ENCODE measurements around the gene CLPX.

- TF ChIP-seq CTCF (IDR thresholded peaks at IDR 0.05; ENCODE audit: low read length) (no peak), EZH2 (optimal IDR thresholded peaks at IDR 0.05; ENCODE audit: low read depth, low read length) (no peak)
These were observed 22.1 kb downstream of the CLPX start for GRCh38 chr15:65163041-65163440.
